HEK293T (cell line): Measurements from ENCODE around the gene AKR1B15.

Experiments
- ELF4 ChIP-seq: fragments of 450-650 bp; IDR thresholded peaks from 2 replicates; pipeline ENCODE4 v1.6.1; 2017; ENCODE audit warnings: antibody characterized with exemption
- FOXA1 ChIP-seq: fragments of 450-650 bp; IDR thresholded peaks from 2 replicates; pipeline ENCODE4 v1.6.1; 2016; ENCODE audit warnings: mild to moderate bottlenecking
- FOXM1 ChIP-seq: fragments of 450-650 bp; IDR thresholded peaks from 2 replicates; pipeline ENCODE4 v1.6.1; 2017; ENCODE audit warnings: mild to moderate bottlenecking, borderline replicate concordance
- HDGF ChIP-seq: fragments of 450-650 bp; IDR thresholded peaks from 2 replicates; pipeline ENCODE4 v1.6.1; 2017; ENCODE audit warnings: antibody characterized with exemption, borderline replicate concordance
- LEF1 ChIP-seq: fragments of 450-650 bp; IDR thresholded peaks from 2 replicates; pipeline ENCODE4 v1.6.1; 2017; ENCODE audit warnings: mild to moderate bottlenecking, borderline replicate concordance
- NFRKB ChIP-seq: fragments of 450-650 bp; IDR thresholded peaks from 2 replicates; pipeline ENCODE4 v1.6.1; 2016; ENCODE audit warnings: mild to moderate bottlenecking, moderate library complexity
- SP1 ChIP-seq: fragments of 450-650 bp; IDR thresholded peaks from 2 replicates; pipeline ENCODE4 v1.6.1; 2017
- SUZ12 ChIP-seq: fragments of 450-650 bp; IDR thresholded peaks from 2 replicates; pipeline ENCODE4 v1.6.1; 2016; ENCODE audit warnings: mild to moderate bottlenecking
- TF ChIP-seq, protein P1 (sequence below): fragments of 450-650 bp; IDR thresholded peaks from 2 replicates; pipeline ENCODE4 v1.6.1; 2016

DNA sequence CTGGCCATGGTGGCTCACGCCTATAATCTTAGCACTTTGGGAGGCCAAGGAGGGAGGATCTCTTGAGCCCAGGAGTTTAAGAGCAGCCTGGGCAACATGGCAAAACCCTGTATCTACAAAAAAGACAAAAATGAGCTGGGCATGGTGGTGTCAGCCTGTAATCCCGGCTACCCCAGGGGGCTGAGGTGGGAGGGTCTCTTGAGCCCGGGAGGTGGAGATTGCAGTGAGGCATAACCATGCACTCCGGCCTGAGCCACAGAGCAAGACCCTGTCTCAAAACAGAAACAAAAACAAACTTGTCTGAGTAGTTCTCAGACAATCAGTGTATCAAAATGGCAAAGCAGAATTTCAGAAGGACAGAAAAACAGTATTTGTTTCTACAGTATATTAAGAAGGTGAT lies 52.5 kb downstream of the AKR1B15 start:
- TF ChIP-seq FOXA1 (no peak), SP1 (no peak), SUZ12 (no peak), FOXM1 (no peak), HDGF (no peak), ELF4 (no peak), LEF1 (no peak), NFRKB (no peak)
- TF ChIP-seq, protein P1, sequence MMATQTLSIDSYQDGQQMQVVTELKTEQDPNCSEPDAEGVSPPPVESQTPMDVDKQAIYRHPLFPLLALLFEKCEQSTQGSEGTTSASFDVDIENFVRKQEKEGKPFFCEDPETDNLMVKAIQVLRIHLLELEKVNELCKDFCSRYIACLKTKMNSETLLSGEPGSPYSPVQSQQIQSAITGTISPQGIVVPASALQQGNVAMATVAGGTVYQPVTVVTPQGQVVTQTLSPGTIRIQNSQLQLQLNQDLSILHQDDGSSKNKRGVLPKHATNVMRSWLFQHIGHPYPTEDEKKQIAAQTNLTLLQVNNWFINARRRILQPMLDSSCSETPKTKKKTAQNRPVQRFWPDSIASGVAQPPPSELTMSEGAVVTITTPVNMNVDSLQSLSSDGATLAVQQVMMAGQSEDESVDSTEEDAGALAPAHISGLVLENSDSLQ = no peak
